RWPE2 (cell line): Measurements from ENCODE around the gene APBA1.
"Not testable (repeated sequence)": the region's sequence is repeated elsewhere in the genome, so short reads cannot be mapped to it uniquely, and the experiment has no call there.

ENCODE experiments used
- ATAC-seq: fragments of 200-7000 bp; cut with Tn5 transposase; 3 replicates; pipeline ENCODE4 v1.9.1; 2021; ENCODE audit warnings: low read depth
- DNase-seq: peaks from one replicate; pipeline ENCODE4 v3.0.0-alpha.2; 2020; ENCODE audit warnings: low spot score
- H3K27ac ChIP-seq: fragments of 450-650 bp; 2 replicates; pipeline ENCODE4 v1.5.1; 2017; ENCODE audit warnings: mild to moderate bottlenecking; ENCODE audit not compliant: poor library complexity, severe bottlenecking
- H3K27me3 ChIP-seq: fragments of 250-450 bp; sonication (Bioruptor Pico); 2 replicates; pipeline ENCODE4 v1.5.1; 2021; ENCODE audit warnings: mild to moderate bottlenecking, moderate library complexity; ENCODE audit not compliant: insufficient read depth, poor library complexity, severe bottlenecking
- H3K36me3 ChIP-seq: fragments of 250-450 bp; sonication (Bioruptor Pico); 2 replicates; pipeline ENCODE4 v1.5.1; 2020; ENCODE audit warnings: low read depth, mild to moderate bottlenecking, moderate library complexity
- H3K4me1 ChIP-seq: fragments of 250-450 bp; sonication (Bioruptor Pico); 2 replicates; pipeline ENCODE4 v1.5.1; 2021; ENCODE audit warnings: mild to moderate bottlenecking, moderate library complexity; ENCODE audit not compliant: insufficient read depth, poor library complexity, severe bottlenecking
- H3K4me3 ChIP-seq: fragments of 250-450 bp; sonication (Bioruptor Pico); 2 replicates; pipeline ENCODE4 v1.5.1; 2021; ENCODE audit warnings: mild to moderate bottlenecking, moderate library complexity; ENCODE audit not compliant: severe bottlenecking
- H3K9me3 ChIP-seq: fragments of 250-450 bp; sonication (Bioruptor Pico); 2 replicates; pipeline ENCODE4 v1.5.1; 2021; ENCODE audit warnings: mild to moderate bottlenecking, moderate library complexity; ENCODE audit not compliant: severe bottlenecking
- CTCF ChIP-seq: fragments of 450-650 bp; IDR thresholded peaks from one replicate; pipeline ENCODE4 v1.5.1; 2017; ENCODE audit warnings: mild to moderate bottlenecking, moderate library complexity; ENCODE audit not compliant: poor library complexity, severe bottlenecking

The APBA1 gene

GRCh38 chr9:69600314-69601047, 71.7 kb downstream of the APBA1 start:
- DNase-seq, result no peak

GRCh38 chr9:69599232-69599971, 72.8 kb downstream of the APBA1 start:
- Histone ChIP-seq H3K9me3 (no peaks in the 10 kb centered on the region), H3K4me1 (no peaks in the 10 kb centered on the region), H3K4me3 (no peak overlapping the region), H3K27me3 (no peaks in the 10 kb centered on the region), H3K36me3 (no peaks in the 10 kb centered on the region), H3K27ac (no peak overlapping the region)
- ATAC-seq (no peak), DNase-seq (no peak)
- TF ChIP-seq CTCF, result no peak

More at GRCh38 chr9:69600314-69601047, 71.7 kb downstream of the APBA1 start:
- Histone ChIP-seq H3K36me3 (no peaks in the 10 kb centered on the region), H3K27ac (no peak overlapping the region), H3K4me1 (no peaks in the 10 kb centered on the region), H3K27me3 (no peaks in the 10 kb centered on the region), H3K9me3 (no peaks in the 10 kb centered on the region), H3K4me3 (no peak overlapping the region)
- no peak for TF ChIP-seq CTCF
- ATAC-seq, result no peak

GRCh38 chr9:69596906-69597305, 75.3 kb downstream of the APBA1 start:
- H3K4me1 ChIP-seq, H3K9me3 ChIP-seq, H3K36me3 ChIP-seq, DNase-seq, H3K27ac ChIP-seq, H3K4me3 ChIP-seq, H3K27me3 ChIP-seq, ATAC-seq: not testable (repeated sequence)

GRCh38 chr9:69594180-69594579, 78.0 kb downstream of the APBA1 start:
- H3K36me3 ChIP-seq, result no peaks in the 10 kb centered on the region
- DNase-seq, result no peak
- no peak overlapping the region for H3K4me3 ChIP-seq
- H3K4me1 ChIP-seq, result no peaks in the 10 kb centered on the region
- no peaks in the 10 kb centered on the region for H3K9me3 ChIP-seq
- no peaks in the 10 kb centered on the region for H3K27me3 ChIP-seq
- ATAC-seq, result no peak
- H3K27ac ChIP-seq, result no peak overlapping the region
- TF ChIP-seq CTCF, result no peak

GRCh38 chr9:69593756-69594155, 78.4 kb downstream of the APBA1 start:
- Histone ChIP-seq H3K4me3 (no peak overlapping the region), H3K27me3 (no peaks in the 10 kb centered on the region), H3K27ac (no peak overlapping the region), H3K9me3 (no peaks in the 10 kb centered on the region), H3K36me3 (no peaks in the 10 kb centered on the region), H3K4me1 (no peaks in the 10 kb centered on the region)
- ATAC-seq, result no peak
- TF ChIP-seq CTCF, result no peak
- no peak for DNase-seq
